RWPE2 (cell line): ENCODE results near the gene KCNC2.

ENCODE experiments used
- ATAC-seq: fragments of 200-7000 bp; cut with Tn5 transposase; 3 replicates; pipeline ENCODE4 v1.9.1; 2021; ENCODE audit warnings: low read depth
- DNase-seq: peaks from one replicate; pipeline ENCODE4 v3.0.0-alpha.2; 2020; ENCODE audit warnings: low spot score
- H3K27ac ChIP-seq: fragments of 450-650 bp; 2 replicates; pipeline ENCODE4 v1.5.1; 2017; ENCODE audit warnings: mild to moderate bottlenecking; ENCODE audit not compliant: poor library complexity, severe bottlenecking
- H3K27me3 ChIP-seq: fragments of 250-450 bp; sonication (Bioruptor Pico); 2 replicates; pipeline ENCODE4 v1.5.1; 2021; ENCODE audit warnings: mild to moderate bottlenecking, moderate library complexity; ENCODE audit not compliant: insufficient read depth, poor library complexity, severe bottlenecking
- H3K36me3 ChIP-seq: fragments of 250-450 bp; sonication (Bioruptor Pico); 2 replicates; pipeline ENCODE4 v1.5.1; 2020; ENCODE audit warnings: low read depth, mild to moderate bottlenecking, moderate library complexity
- H3K4me1 ChIP-seq: fragments of 250-450 bp; sonication (Bioruptor Pico); 2 replicates; pipeline ENCODE4 v1.5.1; 2021; ENCODE audit warnings: mild to moderate bottlenecking, moderate library complexity; ENCODE audit not compliant: insufficient read depth, poor library complexity, severe bottlenecking
- H3K4me3 ChIP-seq: fragments of 250-450 bp; sonication (Bioruptor Pico); 2 replicates; pipeline ENCODE4 v1.5.1; 2021; ENCODE audit warnings: mild to moderate bottlenecking, moderate library complexity; ENCODE audit not compliant: severe bottlenecking
- H3K9me3 ChIP-seq: fragments of 250-450 bp; sonication (Bioruptor Pico); 2 replicates; pipeline ENCODE4 v1.5.1; 2021; ENCODE audit warnings: mild to moderate bottlenecking, moderate library complexity; ENCODE audit not compliant: severe bottlenecking
- TF ChIP-seq, protein P1 (sequence below): fragments of 450-650 bp; IDR thresholded peaks from one replicate; pipeline ENCODE4 v1.5.1; 2017; ENCODE audit warnings: mild to moderate bottlenecking, moderate library complexity; ENCODE audit not compliant: poor library complexity, severe bottlenecking

The KCNC2 gene

DNA sequence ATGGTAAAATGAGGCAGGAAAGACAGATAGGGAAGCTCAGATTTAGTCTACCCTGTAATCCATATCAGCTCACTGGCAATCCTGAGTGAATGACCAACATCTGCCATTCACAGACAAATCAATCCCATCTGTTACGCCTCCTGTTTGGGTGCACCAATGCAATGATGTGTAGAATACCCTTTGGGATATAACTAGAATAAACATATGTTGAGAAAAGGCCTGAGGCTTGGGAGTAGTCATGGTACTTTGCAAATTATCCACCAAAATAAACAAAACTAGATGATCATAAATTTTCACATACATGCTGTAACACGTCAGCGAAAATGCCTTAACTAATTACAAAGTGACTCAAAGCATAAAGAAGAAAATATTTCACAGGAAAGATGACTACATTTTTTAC lies 78.8 kb downstream of the KCNC2 start:
- no peak overlapping the region for H3K4me3 ChIP-seq
- TF ChIP-seq, protein P1, sequence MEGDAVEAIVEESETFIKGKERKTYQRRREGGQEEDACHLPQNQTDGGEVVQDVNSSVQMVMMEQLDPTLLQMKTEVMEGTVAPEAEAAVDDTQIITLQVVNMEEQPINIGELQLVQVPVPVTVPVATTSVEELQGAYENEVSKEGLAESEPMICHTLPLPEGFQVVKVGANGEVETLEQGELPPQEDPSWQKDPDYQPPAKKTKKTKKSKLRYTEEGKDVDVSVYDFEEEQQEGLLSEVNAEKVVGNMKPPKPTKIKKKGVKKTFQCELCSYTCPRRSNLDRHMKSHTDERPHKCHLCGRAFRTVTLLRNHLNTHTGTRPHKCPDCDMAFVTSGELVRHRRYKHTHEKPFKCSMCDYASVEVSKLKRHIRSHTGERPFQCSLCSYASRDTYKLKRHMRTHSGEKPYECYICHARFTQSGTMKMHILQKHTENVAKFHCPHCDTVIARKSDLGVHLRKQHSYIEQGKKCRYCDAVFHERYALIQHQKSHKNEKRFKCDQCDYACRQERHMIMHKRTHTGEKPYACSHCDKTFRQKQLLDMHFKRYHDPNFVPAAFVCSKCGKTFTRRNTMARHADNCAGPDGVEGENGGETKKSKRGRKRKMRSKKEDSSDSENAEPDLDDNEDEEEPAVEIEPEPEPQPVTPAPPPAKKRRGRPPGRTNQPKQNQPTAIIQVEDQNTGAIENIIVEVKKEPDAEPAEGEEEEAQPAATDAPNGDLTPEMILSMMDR, result no peak
- peak overlapping the region; percentile 32 for H3K27ac ChIP-seq
- no peaks in the 10 kb centered on the region for H3K9me3 ChIP-seq
- H3K36me3 ChIP-seq, result no peaks in the 10 kb centered on the region
- H3K4me1 ChIP-seq, result peaks cover 11% of the 10 kb centered on the region
- ATAC-seq, result peak; percentile 99
- H3K27me3 ChIP-seq, result no peaks in the 10 kb centered on the region
- no peak for DNase-seq

DNA sequence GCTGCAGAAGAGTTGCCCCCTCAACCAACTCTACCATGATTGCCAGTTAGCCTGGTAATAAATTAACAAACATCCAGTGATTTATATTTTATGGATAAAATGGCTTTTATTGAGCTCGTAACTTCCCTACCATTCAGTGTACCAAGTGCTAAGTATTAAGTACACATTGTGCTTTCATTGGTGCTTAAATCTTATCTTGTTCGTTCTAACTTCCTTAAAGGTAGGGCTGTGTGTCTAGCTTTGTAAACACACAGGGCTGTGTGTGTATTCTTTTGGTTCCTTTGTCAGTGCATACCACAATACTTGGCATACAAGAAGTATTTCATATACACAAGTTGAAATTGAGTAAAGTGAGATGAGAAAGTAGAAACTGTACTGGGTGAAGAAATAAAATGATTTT lies 80.4 kb downstream of the KCNC2 start:
- H3K27me3 ChIP-seq, result no peaks in the 10 kb centered on the region
- no peak overlapping the region for H3K27ac ChIP-seq
- peaks cover 11% of the 10 kb centered on the region for H3K4me1 ChIP-seq
- H3K9me3 ChIP-seq, result no peaks in the 10 kb centered on the region
- DNase-seq (no peak), ATAC-seq (no peak)
- TF ChIP-seq, protein P1, result no peak
- H3K4me3 ChIP-seq, result no peak overlapping the region
- no peaks in the 10 kb centered on the region for H3K36me3 ChIP-seq

DNA sequence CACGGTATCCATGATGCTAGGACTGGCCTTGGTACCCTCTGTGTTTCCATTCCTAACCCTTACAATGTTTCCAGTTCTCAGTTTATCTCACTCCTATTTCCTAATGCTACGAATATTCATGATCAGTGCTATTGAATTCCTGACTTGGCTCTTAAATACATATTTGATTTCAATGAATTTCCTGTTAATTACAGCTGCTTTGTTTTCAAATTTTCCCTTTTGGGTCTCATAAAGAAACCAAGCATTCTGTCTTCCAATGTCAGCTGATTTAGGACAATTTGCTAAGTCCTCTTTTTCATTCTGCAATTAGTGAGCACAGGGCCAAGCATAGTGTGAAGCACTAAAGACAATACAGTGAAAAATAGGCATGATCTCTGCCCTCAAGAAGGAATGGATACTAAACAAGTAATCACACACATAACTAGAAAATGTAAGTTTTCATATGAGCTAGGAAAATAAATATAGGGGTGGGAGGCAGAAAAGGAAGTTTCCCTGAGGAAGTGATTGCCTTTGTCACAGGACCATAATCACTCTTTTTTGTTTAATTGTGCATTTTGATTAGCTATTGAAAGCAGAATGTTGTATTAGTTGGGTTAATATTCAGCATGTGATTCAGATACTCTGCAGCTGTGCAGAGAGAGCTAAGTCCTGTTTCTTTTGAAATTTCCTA lies 88.5 kb downstream of the KCNC2 start:
- H3K9me3 ChIP-seq, result no peaks in the 10 kb centered on the region
- no peaks in the 10 kb centered on the region for H3K36me3 ChIP-seq
- H3K27ac ChIP-seq, result no peak overlapping the region
- H3K4me1 ChIP-seq, result no peaks in the 10 kb centered on the region
- TF ChIP-seq, protein P1, result no peak
- H3K4me3 ChIP-seq, result no peak overlapping the region
- H3K27me3 ChIP-seq, result no peaks in the 10 kb centered on the region
- ATAC-seq (no peak), DNase-seq (no peak)

DNA sequence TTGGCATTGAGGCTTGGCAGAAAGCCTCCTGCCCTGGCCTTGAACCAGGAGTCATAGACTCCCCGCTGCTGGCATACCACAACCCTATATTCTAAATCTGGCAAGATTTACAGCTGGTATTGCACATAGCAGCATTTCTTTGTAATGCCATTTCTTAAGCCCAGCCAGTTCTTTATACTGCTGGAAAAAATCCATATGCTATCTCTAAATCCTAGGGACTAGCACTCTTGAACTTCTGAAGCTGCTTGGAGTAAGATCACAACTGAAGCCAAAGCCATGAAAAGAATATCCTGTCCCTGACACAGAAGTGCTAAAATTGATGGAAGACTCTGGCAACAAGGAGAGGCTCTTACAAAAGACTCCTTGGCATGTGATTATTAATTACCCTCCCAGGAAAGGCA lies 89.3 kb downstream of the KCNC2 start:
- H3K4me1 ChIP-seq, result no peaks in the 10 kb centered on the region
- DNase-seq (no peak), ATAC-seq (no peak)
- TF ChIP-seq, protein P1, result no peak
- no peaks in the 10 kb centered on the region for H3K9me3 ChIP-seq
- H3K4me3 ChIP-seq, result no peak overlapping the region
- no peaks in the 10 kb centered on the region for H3K27me3 ChIP-seq
- H3K36me3 ChIP-seq, result no peaks in the 10 kb centered on the region
- H3K27ac ChIP-seq, result no peak overlapping the region

DNA sequence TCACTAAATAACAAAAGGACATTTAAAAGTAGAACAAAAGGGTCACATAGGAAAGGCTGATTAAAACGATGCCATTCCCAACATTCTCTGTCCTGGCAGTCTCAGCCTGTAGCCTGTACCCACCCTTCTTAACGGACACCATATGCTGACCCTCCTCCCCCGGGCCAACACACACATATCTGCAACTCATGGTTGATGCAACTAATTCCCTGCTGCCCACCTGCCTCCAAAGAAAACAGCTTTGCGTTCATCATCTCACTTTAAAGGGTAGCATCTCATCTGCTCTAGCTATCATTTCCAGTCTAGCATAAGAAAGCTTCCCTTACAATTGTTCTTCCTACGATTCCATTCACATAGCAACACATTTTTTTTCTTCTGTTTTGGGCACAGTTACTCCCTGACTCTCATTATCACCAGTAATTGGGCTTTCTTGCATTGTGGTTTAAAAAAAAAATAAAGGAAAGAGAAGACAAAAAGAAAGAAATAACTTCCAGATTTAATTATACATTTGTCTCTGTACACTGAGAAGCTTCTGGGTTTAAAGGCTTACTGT lies 92.9 kb downstream of the KCNC2 start:
- no peak for ATAC-seq

More for the DNA sequence above, 92.9 kb downstream of the KCNC2 start:
- Histone ChIP-seq H3K27me3 (no peaks in the 10 kb centered on the region), H3K27ac (no peak overlapping the region), H3K36me3 (no peaks in the 10 kb centered on the region), H3K9me3 (no peaks in the 10 kb centered on the region), H3K4me1 (no peaks in the 10 kb centered on the region), H3K4me3 (no peak overlapping the region)
- no peak for DNase-seq
- TF ChIP-seq, protein P1, result no peak
